Glutamatergic neuron (in vitro differentiated cells): ENCODE results near the gene TOMM7. TPM values are rescaled to one million over a fixed set of nuclear protein-coding genes. Genes with fewer than 3 reads are reported as not detected.
A peak's percentile ranks its signal among the peaks of the same experiment; 100 is the strongest.

ENCODE experiments used
- DNase-seq: peaks from one replicate; pipeline ENCODE4 v3.0.0; 2022
- H3K27ac Mint-ChIP-seq: one replicate; pipeline ENCODE4 v1.8.0; 2020; ENCODE audit warnings: mild to moderate bottlenecking, mixed read lengths, inconsistent platforms; ENCODE audit not compliant: unreplicated experiment
- H3K27me3 Mint-ChIP-seq: one replicate; pipeline ENCODE4 v1.8.0; 2020; ENCODE audit warnings: mild to moderate bottlenecking, moderate library complexity, mixed read lengths, inconsistent platforms; ENCODE audit not compliant: unreplicated experiment
- H3K36me3 Mint-ChIP-seq: one replicate; pipeline ENCODE4 v1.8.0; 2020; ENCODE audit warnings: mild to moderate bottlenecking, mixed read lengths, inconsistent platforms; ENCODE audit not compliant: unreplicated experiment
- H3K4me1 Mint-ChIP-seq: one replicate; pipeline ENCODE4 v1.8.0; 2020; ENCODE audit warnings: mild to moderate bottlenecking, low read depth, mixed read lengths, inconsistent platforms; ENCODE audit not compliant: unreplicated experiment
- H3K4me3 Mint-ChIP-seq: one replicate; pipeline ENCODE4 v1.8.0; 2020; ENCODE audit warnings: mild to moderate bottlenecking, mixed read lengths, inconsistent platforms; ENCODE audit not compliant: unreplicated experiment
- H3K9me3 Mint-ChIP-seq: one replicate; pipeline ENCODE4 v1.8.0; 2020; ENCODE audit warnings: mild to moderate bottlenecking, moderate library complexity, mixed read lengths, inconsistent platforms; ENCODE audit not compliant: unreplicated experiment
- CTCF ChIP-seq: fragments of 200-600 bp; sonication (generic); IDR thresholded peaks from one replicate; pipeline ENCODE4 v1.5.0; 2021; ENCODE audit not compliant: partially characterized antibody, unreplicated experiment
- total RNA-seq: library from RNA; stranded (reverse); fragmentation: NEBNext Ultra II Directional; extraction: Animal tissue kit (Norgen Biotek cat#: 25700); gene quantifications from one replicate; pipeline ENCODE4 v1.2.1, GENCODE V29; 2021; ENCODE audit not compliant: unreplicated experiment

The TOMM7 gene
- total RNA-seq, 1 donor from 2014 or later: 111 TPM

- TF ChIP-seq CTCF: no peak
- Mint-ChIP-seq H3K36me3 (peaks cover 4% of the 10 kb centered on the region), H3K9me3 (peaks cover 4% of the 10 kb centered on the region), H3K27me3 (peaks cover 2% of the 10 kb centered on the region), H3K4me1 (peaks cover 12% of the 10 kb centered on the region), H3K27ac (no peak overlapping the region), H3K4me3 (no peak overlapping the region)
- DNase-seq: no peak
Observed at GRCh38 chr7:22867589-22867988, 44.9 kb upstream of the TOMM7 start.

DNA sequence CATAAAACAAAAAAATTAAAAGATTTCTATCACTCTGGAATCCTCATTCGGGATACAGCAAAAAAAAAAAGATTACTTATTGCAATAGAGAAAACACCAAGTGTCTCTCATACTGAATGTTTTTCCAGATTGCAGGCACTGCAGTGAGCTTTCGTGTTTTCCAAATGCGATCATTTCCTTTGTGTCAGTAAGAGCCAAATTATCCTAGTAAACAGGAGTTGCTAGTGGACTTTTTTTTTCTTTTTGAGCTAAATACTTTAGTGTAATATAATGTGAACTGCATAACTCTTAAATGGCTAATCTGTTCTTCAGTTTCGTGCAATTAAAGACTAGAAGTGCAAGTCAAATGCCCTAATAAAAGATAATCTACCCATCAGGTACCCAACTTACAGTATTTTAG lies 44.4 kb upstream of the TOMM7 start:
- H3K4me1 Mint-ChIP-seq: peaks cover 12% of the 10 kb centered on the region
- peaks cover 4% of the 10 kb centered on the region for H3K36me3 Mint-ChIP-seq
- no peak for DNase-seq
- H3K27ac Mint-ChIP-seq: no peak overlapping the region
- H3K9me3 Mint-ChIP-seq: peaks cover 4% of the 10 kb centered on the region
- H3K27me3 Mint-ChIP-seq: peaks cover 2% of the 10 kb centered on the region
- no peak overlapping the region for H3K4me3 Mint-ChIP-seq
- TF ChIP-seq CTCF: no peak

DNA sequence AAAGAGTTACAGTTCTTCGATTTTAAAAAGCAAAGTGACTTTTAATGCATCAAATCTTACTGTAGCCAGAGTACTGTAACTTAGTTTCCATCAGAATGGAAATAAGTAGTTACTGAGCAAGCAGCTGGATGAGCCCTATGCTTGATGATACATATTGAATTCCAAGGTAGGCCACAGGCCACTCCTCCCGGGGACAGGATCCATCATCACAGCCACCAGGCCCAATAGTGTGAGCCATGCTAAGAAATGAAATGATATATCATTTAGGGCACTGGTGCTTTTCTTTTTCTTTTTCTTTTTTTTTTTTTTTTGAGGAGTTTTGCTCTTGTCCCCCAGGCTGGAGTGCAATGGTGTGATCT lies 42.9 kb upstream of the TOMM7 start:
- Mint-ChIP-seq H3K27ac (no peak overlapping the region), H3K9me3 (peaks cover 4% of the 10 kb centered on the region), H3K4me1 (peaks cover 7% of the 10 kb centered on the region), H3K4me3 (no peak overlapping the region), H3K36me3 (peaks cover 4% of the 10 kb centered on the region), H3K27me3 (peaks cover 2% of the 10 kb centered on the region)
- DNase-seq: no peak
- TF ChIP-seq CTCF: no peak

- peak overlapping the region; percentile 9 for H3K27ac Mint-ChIP-seq
- H3K4me3 Mint-ChIP-seq: no peak overlapping the region
- peaks cover 4% of the 10 kb centered on the region for H3K36me3 Mint-ChIP-seq
- H3K4me1 Mint-ChIP-seq: peaks cover 7% of the 10 kb centered on the region
- DNase-seq: peak; percentile 58
- H3K9me3 Mint-ChIP-seq: peaks cover 4% of the 10 kb centered on the region
- peaks cover 2% of the 10 kb centered on the region for H3K27me3 Mint-ChIP-seq
- TF ChIP-seq CTCF: no peak
Observed at GRCh38 chr7:22864855-22865601, 42.4 kb upstream of the TOMM7 start.

DNA sequence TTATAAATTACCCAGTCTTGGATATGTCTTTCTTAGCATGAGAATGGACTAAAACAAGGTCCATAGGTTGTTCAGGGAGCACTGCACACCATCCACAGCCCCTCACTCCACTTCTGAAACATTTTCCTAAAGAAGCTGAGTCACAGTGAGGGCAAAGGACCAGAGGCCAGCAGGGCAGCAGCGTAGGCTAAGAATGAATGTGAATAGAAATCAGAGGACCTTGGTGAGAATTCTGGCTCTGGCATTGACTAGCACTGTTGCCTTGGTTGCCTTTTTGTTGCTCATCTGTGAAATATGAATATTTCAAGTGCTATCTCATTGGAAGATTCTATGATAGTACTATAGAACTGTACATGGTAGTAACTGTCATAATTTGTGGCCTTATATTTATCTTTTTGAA lies 41.7 kb upstream of the TOMM7 start:
- H3K27me3 Mint-ChIP-seq: peaks cover under 1% of the 10 kb centered on the region
- no peak overlapping the region for H3K27ac Mint-ChIP-seq

More for the DNA sequence above, 41.7 kb upstream of the TOMM7 start:
- peaks cover 7% of the 10 kb centered on the region for H3K4me1 Mint-ChIP-seq
- H3K36me3 Mint-ChIP-seq: peaks cover 4% of the 10 kb centered on the region
- TF ChIP-seq CTCF: no peak
- H3K4me3 Mint-ChIP-seq: no peak overlapping the region
- DNase-seq: no peak
- peaks cover 3% of the 10 kb centered on the region for H3K9me3 Mint-ChIP-seq
